RWPE2 (cell line): ENCODE measurements around the gene GAS7.

Experiments used
- ATAC-seq: fragments of 200-7000 bp; cut with Tn5 transposase; 3 replicates; pipeline ENCODE4 v1.9.1; 2021; ENCODE audit warnings: low read depth
- DNase-seq: peaks from one replicate; pipeline ENCODE4 v3.0.0-alpha.2; 2020; ENCODE audit warnings: low spot score
- H3K27ac ChIP-seq: fragments of 450-650 bp; 2 replicates; pipeline ENCODE4 v1.5.1; 2017; ENCODE audit warnings: mild to moderate bottlenecking; ENCODE audit not compliant: poor library complexity, severe bottlenecking
- H3K27me3 ChIP-seq: fragments of 250-450 bp; sonication (Bioruptor Pico); 2 replicates; pipeline ENCODE4 v1.5.1; 2021; ENCODE audit warnings: mild to moderate bottlenecking, moderate library complexity; ENCODE audit not compliant: insufficient read depth, poor library complexity, severe bottlenecking
- H3K36me3 ChIP-seq: fragments of 250-450 bp; sonication (Bioruptor Pico); 2 replicates; pipeline ENCODE4 v1.5.1; 2020; ENCODE audit warnings: low read depth, mild to moderate bottlenecking, moderate library complexity
- H3K4me1 ChIP-seq: fragments of 250-450 bp; sonication (Bioruptor Pico); 2 replicates; pipeline ENCODE4 v1.5.1; 2021; ENCODE audit warnings: mild to moderate bottlenecking, moderate library complexity; ENCODE audit not compliant: insufficient read depth, poor library complexity, severe bottlenecking
- H3K4me3 ChIP-seq: fragments of 250-450 bp; sonication (Bioruptor Pico); 2 replicates; pipeline ENCODE4 v1.5.1; 2021; ENCODE audit warnings: mild to moderate bottlenecking, moderate library complexity; ENCODE audit not compliant: severe bottlenecking
- H3K9me3 ChIP-seq: fragments of 250-450 bp; sonication (Bioruptor Pico); 2 replicates; pipeline ENCODE4 v1.5.1; 2021; ENCODE audit warnings: mild to moderate bottlenecking, moderate library complexity; ENCODE audit not compliant: severe bottlenecking
- TF ChIP-seq, protein P1 (sequence below): fragments of 450-650 bp; IDR thresholded peaks from one replicate; pipeline ENCODE4 v1.5.1; 2017; ENCODE audit warnings: mild to moderate bottlenecking, moderate library complexity; ENCODE audit not compliant: poor library complexity, severe bottlenecking

GAS7 gene

DNA sequence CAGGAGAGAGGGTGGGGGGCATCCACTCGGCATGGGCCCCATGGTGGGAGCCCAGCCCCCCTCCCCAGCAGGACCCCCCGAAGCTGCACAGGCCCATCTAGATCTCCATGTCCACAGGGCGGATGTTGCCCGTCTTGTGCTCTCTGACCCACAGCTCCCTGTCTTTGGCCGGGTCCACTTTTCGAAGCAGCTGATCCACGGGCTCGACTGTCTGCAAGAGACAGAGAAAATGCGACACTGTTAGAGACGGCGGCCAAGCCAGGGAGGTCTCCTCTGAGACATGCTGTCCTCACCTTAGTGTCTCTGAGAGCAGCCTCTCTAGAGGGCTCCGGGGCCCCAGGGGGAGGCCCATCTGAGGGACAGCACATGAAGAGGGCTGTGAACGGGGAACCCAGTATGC lies 281.3 kb downstream of the GAS7 start:
- no peak overlapping the region for H3K4me3 ChIP-seq
- DNase-seq (no peak), ATAC-seq (no peak)
- TF ChIP-seq, protein P1, sequence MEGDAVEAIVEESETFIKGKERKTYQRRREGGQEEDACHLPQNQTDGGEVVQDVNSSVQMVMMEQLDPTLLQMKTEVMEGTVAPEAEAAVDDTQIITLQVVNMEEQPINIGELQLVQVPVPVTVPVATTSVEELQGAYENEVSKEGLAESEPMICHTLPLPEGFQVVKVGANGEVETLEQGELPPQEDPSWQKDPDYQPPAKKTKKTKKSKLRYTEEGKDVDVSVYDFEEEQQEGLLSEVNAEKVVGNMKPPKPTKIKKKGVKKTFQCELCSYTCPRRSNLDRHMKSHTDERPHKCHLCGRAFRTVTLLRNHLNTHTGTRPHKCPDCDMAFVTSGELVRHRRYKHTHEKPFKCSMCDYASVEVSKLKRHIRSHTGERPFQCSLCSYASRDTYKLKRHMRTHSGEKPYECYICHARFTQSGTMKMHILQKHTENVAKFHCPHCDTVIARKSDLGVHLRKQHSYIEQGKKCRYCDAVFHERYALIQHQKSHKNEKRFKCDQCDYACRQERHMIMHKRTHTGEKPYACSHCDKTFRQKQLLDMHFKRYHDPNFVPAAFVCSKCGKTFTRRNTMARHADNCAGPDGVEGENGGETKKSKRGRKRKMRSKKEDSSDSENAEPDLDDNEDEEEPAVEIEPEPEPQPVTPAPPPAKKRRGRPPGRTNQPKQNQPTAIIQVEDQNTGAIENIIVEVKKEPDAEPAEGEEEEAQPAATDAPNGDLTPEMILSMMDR: no peak
- H3K36me3 ChIP-seq: no peaks in the 10 kb centered on the region
- no peak overlapping the region for H3K27ac ChIP-seq
- H3K27me3 ChIP-seq: no peaks in the 10 kb centered on the region
- H3K4me1 ChIP-seq: no peaks in the 10 kb centered on the region
- H3K9me3 ChIP-seq: no peaks in the 10 kb centered on the region

DNA sequence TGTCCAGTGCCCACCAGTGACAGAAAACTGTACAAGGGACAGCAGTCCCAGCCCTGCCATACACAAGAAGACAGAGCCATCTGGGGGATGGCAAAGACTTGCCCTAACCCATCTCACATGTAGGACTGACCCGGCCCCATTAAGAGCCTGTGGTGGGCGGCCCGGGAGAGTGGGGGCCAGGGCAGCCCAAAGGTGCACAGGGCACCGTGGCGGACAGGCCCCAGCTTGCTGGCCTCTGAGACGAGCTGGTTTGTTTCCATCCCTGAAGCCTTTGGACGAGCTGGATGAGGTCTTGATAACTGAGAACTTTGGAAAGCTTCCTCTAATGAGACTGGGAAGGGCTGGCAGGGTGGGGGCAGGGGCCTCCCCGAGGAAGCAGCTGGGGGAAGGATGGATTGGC lies 282.3 kb downstream of the GAS7 start:
- Histone ChIP-seq H3K27me3 (no peaks in the 10 kb centered on the region), H3K4me3 (no peak overlapping the region), H3K27ac (no peak overlapping the region), H3K9me3 (no peaks in the 10 kb centered on the region), H3K4me1 (no peaks in the 10 kb centered on the region), H3K36me3 (no peaks in the 10 kb centered on the region)
- no peak for ATAC-seq
- TF ChIP-seq, protein P1: no peak
- no peak for DNase-seq

DNA sequence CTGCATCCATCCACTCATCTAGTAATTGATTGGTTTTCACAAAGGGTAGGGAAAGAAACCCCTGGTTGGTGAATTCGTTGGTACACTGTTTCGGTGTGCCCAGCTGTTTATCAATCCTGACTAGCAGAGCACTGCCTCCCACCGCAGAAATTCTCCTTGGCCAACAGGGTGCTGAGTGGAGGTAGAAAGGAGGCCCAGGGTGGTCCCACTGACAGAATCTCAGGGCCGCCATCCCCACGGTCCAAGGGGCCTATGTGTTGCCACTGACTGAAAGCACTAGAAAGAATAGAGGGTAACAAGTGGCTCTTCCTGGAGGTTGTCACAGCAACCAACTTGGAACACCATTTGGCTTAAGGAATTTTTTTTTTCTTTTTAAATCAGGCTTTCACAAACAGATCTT lies 284.9 kb downstream of the GAS7 start:
- no peaks in the 10 kb centered on the region for H3K27me3 ChIP-seq
- H3K9me3 ChIP-seq: no peaks in the 10 kb centered on the region
- H3K27ac ChIP-seq: no peak overlapping the region
- TF ChIP-seq, protein P1: no peak
- H3K36me3 ChIP-seq: no peaks in the 10 kb centered on the region
- no peaks in the 10 kb centered on the region for H3K4me1 ChIP-seq
- ATAC-seq (no peak), DNase-seq (no peak)
- no peak overlapping the region for H3K4me3 ChIP-seq

DNA sequence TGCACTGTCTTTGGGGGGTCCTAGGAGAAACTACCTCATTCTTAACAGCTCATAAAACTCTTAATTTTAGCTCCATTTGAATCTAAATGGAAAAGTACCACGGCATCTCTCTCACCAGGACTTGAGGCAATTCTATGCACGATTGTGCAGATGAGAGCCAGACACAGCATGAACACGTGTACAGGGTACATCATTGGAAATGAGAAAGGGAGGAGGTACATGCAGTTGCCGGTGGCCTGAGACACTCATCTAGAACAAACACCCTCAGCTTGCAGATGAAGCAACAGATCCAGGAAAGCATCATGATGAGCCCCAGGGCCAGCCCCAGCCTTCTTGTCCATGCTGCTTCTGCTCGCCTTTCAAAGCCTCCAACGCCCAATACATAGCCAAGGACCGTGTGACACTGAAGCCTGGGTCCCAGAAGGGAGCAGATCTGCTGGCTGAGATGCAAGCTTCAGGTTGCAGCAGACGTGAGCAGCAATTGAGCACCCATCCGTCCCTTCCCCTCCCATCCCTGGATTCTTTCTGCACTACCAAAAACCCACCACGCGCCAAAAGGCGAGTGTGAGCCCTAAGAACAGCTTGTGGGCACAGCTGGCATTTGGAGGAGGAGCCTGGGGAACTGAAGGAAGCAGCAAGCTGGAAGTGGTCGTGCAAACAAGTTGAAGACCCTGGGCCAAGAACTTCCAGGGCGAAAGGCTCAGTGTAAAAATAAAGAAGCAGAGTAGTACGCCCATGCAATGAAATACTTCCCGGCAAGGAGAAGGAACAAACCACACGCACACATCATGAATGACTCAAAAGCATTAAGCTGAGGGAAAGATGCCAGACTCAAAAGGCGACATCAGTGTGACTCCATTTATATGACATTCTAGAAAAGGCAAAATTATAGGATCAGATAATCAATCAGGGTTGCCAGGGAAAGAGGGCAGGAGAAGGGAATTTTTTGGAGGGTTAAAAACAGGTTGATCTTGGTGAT lies 286.0 kb downstream of the GAS7 start:
- H3K27ac ChIP-seq: no peak overlapping the region
- no peak for DNase-seq
- H3K4me1 ChIP-seq: no peaks in the 10 kb centered on the region
- TF ChIP-seq, protein P1: no peak
- H3K9me3 ChIP-seq: no peaks in the 10 kb centered on the region
- ATAC-seq: no peak
- H3K36me3 ChIP-seq: no peaks in the 10 kb centered on the region
- no peak overlapping the region for H3K4me3 ChIP-seq
- no peaks in the 10 kb centered on the region for H3K27me3 ChIP-seq

DNA sequence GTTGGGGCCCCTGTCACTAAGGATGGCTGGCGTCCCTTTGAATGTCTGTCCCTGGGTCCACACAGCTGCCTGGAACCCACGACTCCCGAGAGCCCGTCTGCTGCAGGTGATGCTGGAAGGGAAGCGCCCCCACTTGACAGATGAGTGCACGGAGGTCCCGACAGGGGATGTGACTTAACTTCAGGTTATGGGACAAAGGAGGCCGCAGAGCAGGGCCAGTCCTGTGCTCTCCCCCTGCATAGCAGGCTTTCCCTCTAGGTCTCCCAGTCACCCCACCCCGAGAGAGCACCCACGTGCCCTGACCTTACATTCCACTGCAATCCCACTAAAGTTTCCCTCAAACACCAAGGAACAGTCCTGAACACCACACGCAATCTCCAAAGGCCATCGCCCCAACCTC lies 287.3 kb downstream of the GAS7 start:
- Histone ChIP-seq H3K36me3 (no peaks in the 10 kb centered on the region), H3K27me3 (no peaks in the 10 kb centered on the region), H3K9me3 (no peaks in the 10 kb centered on the region), H3K4me3 (no peak overlapping the region), H3K27ac (no peak overlapping the region), H3K4me1 (no peaks in the 10 kb centered on the region)
- DNase-seq (no peak), ATAC-seq (no peak)
- TF ChIP-seq, protein P1: no peak
